ENCODE measurements around the gene COX5A.

GRCh38 chr15:74928771-74929198 lies 9.1 kb downstream of the COX5A start:
- TF ChIP-seq POLR2A (IDR thresholded peaks at IDR 0.05), result no peak
- TF ChIP-seq, protein P1, sequence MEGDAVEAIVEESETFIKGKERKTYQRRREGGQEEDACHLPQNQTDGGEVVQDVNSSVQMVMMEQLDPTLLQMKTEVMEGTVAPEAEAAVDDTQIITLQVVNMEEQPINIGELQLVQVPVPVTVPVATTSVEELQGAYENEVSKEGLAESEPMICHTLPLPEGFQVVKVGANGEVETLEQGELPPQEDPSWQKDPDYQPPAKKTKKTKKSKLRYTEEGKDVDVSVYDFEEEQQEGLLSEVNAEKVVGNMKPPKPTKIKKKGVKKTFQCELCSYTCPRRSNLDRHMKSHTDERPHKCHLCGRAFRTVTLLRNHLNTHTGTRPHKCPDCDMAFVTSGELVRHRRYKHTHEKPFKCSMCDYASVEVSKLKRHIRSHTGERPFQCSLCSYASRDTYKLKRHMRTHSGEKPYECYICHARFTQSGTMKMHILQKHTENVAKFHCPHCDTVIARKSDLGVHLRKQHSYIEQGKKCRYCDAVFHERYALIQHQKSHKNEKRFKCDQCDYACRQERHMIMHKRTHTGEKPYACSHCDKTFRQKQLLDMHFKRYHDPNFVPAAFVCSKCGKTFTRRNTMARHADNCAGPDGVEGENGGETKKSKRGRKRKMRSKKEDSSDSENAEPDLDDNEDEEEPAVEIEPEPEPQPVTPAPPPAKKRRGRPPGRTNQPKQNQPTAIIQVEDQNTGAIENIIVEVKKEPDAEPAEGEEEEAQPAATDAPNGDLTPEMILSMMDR (IDR thresholded peaks at IDR 0.05), result no peak
